HK-2 (cell line): ENCODE measurements around the gene OR52E4.

Experiments
- DNase-seq: peaks from one replicate; pipeline ENCODE4 v3.0.0-alpha.2; 2018; ENCODE audit not compliant: unreplicated experiment

The OR52E4 gene

DNA sequence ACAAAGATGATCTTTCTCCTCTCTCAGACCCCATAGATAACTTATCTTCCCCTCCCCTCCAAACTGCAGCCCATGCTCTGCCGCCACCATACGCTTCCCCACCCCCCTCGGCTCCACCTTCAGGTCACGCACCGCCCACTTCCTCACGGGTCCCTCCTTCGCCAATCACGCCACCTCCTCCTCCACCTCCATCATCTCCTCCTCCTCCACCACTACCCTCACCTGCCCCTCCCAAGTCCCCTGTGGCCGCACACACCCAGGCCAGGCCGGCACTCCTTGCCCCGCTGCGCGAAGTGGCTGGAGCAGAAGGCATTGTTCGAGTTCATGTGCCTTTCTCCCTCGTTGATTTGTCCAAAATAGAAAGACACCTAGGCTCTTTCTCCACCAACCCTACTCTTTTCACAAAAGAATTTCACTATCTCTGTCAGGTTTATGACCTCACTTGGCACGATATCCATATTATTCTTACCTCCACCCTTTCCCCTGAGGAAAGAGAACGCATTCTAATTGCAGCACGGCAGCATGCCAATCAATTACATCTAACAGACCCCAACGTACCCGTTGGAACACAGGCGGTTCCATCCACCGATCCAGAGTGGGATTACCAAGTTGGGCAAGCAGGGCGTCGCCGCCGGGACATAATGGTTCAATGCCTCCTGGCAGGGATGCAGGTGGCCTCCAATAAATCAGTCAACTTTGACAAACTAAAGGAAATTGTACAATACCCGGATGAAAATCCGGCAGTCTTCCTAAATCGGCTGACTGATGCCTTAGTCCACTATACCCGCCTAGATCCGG is 49.3 kb downstream of the OR52E4 start:
- DNase-seq = no peak

- no peak for DNase-seq
Measured at GRCh38 chr11:5930614-5931013, 50.2 kb downstream of the OR52E4 start.

DNA sequence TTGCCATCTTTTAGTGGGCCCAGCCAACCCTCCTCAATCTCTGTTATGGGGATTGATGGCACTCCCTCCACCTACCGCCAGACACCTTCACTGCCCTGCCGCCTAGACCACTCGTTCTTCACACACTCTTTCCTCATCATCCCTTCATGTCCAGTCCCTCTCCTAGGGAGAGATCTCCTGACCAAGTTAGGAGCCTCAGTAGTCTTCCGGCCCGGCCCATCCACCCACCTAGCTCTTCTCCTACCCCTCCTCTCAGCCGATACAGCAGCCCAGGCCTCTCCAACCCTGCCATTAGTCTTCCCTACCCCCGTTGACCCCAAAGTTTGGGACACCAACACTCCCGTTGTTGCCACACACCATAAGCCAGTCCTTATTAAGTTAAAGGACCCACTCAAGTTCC is 50.6 kb downstream of the OR52E4 start:
- DNase-seq = no peak

GRCh38 chr11:5932671-5933070 is 52.2 kb downstream of the OR52E4 start:
- no peak for DNase-seq

- DNase-seq = no peak
Measured at GRCh38 chr11:5933116-5933515, 52.7 kb downstream of the OR52E4 start.
